H1 (cell line): ENCODE measurements around the gene CLDN14. TPM values are rescaled to one million over a fixed set of nuclear protein-coding genes. Genes with fewer than 3 reads are reported as not detected.

ENCODE experiments used
- CTCF ChIA-PET: fragments of 300-600 bp; sonication (Branson Sonifier 250); formaldehyde crosslinking; loops from one replicate; lab custom pipeline; 2021; ENCODE audit not compliant: partially characterized antibody; lab: Charles Lee
- POLR2A ChIA-PET: fragments of 300-600 bp; sonication (Branson Sonifier 250); formaldehyde crosslinking; loops from one replicate; lab custom pipeline; 2021; ENCODE audit warnings: inconsistent platforms; ENCODE audit not compliant: partially characterized antibody; lab: Charles Lee
- DNase-seq, 2 experiments: peaks; one replicate each; pipeline versions ENCODE4 v3.0.0 to v3.0.0-alpha.2; 2010 to 2022; ENCODE audit warnings: low spot score in 2 of 2, low read depth in 1 of 2, mixed read lengths in 1 of 2
- FAIRE-seq: peaks from 2 replicates; lab custom pipeline; 2011; peaks lifted over from hg19 to GRCh38; lab: Jason Lieb, UNC
- H2AFZ ChIP-seq: 2 replicates; pipeline ENCODE4 v1.8.1; 2012; ENCODE audit warnings: low read length, inconsistent platforms
- H2AK5ac ChIP-seq: 2 replicates; pipeline ENCODE4 v1.6.1; 2013; ENCODE audit warnings: low read depth, low read length
- H2BK120ac ChIP-seq: replicated peaks from 2 replicates; pipeline ENCODE3; 2013; ENCODE audit warnings: low read depth, low read length, inconsistent platforms
- H2BK12ac ChIP-seq: 2 replicates; pipeline ENCODE4 v1.6.1; 2013; ENCODE audit warnings: low read depth, low read length
- H2BK15ac ChIP-seq: 2 replicates; pipeline ENCODE4 v1.6.1; 2013; ENCODE audit warnings: low read length
- H2BK20ac ChIP-seq: 2 replicates; pipeline ENCODE4 v1.6.1; 2013; ENCODE audit warnings: low read length
- H2BK5ac ChIP-seq: 2 replicates; pipeline ENCODE4 v1.6.1; 2013; ENCODE audit warnings: low read depth, low read length
- H3K14ac ChIP-seq: 2 replicates; pipeline ENCODE4 v1.6.1; 2013; ENCODE audit warnings: inconsistent platforms; ENCODE audit not compliant: insufficient read length
- H3K18ac ChIP-seq: 2 replicates; pipeline ENCODE4 v1.6.1; 2013; ENCODE audit warnings: low read length; ENCODE audit errors: extremely low read depth
- H3K23ac ChIP-seq: 2 replicates; pipeline ENCODE4 v1.6.1; 2013; ENCODE audit warnings: inconsistent platforms; ENCODE audit not compliant: insufficient read length
- H3K23me2 ChIP-seq: 2 replicates; pipeline ENCODE4 v1.6.1; 2013; ENCODE audit warnings: low read depth, low read length
- H3K27ac ChIP-seq: 2 replicates; pipeline ENCODE4 v1.6.1; 2011; ENCODE audit warnings: low read depth, low read length, inconsistent platforms
- H3K27me3 ChIP-seq, 4 experiments: replicated peaks in 1 of 4; 1 replicate in 1 of 4; 2 replicates in 3 of 4; pipeline versions ENCODE4 v1.6.1 to v1.8.1; 2011 to 2013; ENCODE audit warnings: low read length in 3 of 4, mild to moderate bottlenecking in 3 of 4, inconsistent platforms in 2 of 4, mixed read lengths in 2 of 4, moderate library complexity in 1 of 4; ENCODE audit not compliant: control insufficient read depth in 3 of 4, insufficient read depth in 3 of 4; ENCODE audit errors: extremely low read depth in 1 of 4
- H3K36me3 ChIP-seq, 4 experiments: 2 replicates each; pipeline versions ENCODE4 v1.6.1 to v1.8.1; 2011 to 2013; ENCODE audit warnings: mild to moderate bottlenecking in 4 of 4, low read length in 3 of 4, moderate library complexity in 2 of 4, control low read depth in 1 of 4, inconsistent platforms in 1 of 4; ENCODE audit not compliant: insufficient read depth in 4 of 4, control insufficient read depth in 2 of 4
- H3K4ac ChIP-seq: replicated peaks from 2 replicates; pipeline ENCODE3; 2013; ENCODE audit warnings: low read length, low read depth, mixed read lengths, inconsistent platforms; ENCODE audit not compliant: insufficient read length
- H3K4me1 ChIP-seq, 4 experiments: replicated peaks in 1 of 4; 1 replicate in 1 of 4; 2 replicates in 3 of 4; pipeline versions ENCODE4 v1.6.1 to v1.8.1; 2011 to 2013; ENCODE audit warnings: low read length in 3 of 4, inconsistent platforms in 2 of 4, mixed read lengths in 1 of 4; ENCODE audit not compliant: insufficient read depth in 4 of 4, control insufficient read depth in 3 of 4
- H3K4me2 ChIP-seq, 2 experiments: 2 replicates each; pipeline versions ENCODE4 v1.6.1 to v1.8.1; 2011 to 2013; ENCODE audit warnings: low read depth in 2 of 2, low read length in 2 of 2, control low read depth in 1 of 2, inconsistent platforms in 1 of 2, mild to moderate bottlenecking in 1 of 2; ENCODE audit not compliant: insufficient read depth in 1 of 2
- H3K4me3 ChIP-seq, 4 experiments: fragments of 200-600, 300-600 bp in 1 of 4; sonication (generic), shearing (Covaris generic), sonication (Bioruptor Twin) in 1 of 4; 2 replicates each; pipeline versions ENCODE4 v1.5.1 to v1.8.1; 2011 to 2016; ENCODE audit warnings: low read length in 4 of 4, low read depth in 3 of 4, control low read depth in 2 of 4, inconsistent platforms in 2 of 4, mild to moderate bottlenecking in 2 of 4, mixed read lengths in 1 of 4, moderate library complexity in 1 of 4; ENCODE audit not compliant: insufficient read depth in 2 of 4; ENCODE audit errors: extremely low read depth in 1 of 4
- H3K56ac ChIP-seq: replicated peaks from 2 replicates; pipeline ENCODE3; 2013; ENCODE audit warnings: low read depth, mild to moderate bottlenecking, mixed read lengths, low read length, inconsistent platforms; ENCODE audit not compliant: insufficient read length
- H3K79me1 ChIP-seq: 2 replicates; pipeline ENCODE4 v1.6.1; 2013; ENCODE audit warnings: low read depth, low read length, control low read depth
- H3K79me2 ChIP-seq, 2 experiments: 2 replicates each; pipeline versions ENCODE4 v1.6.1 to v1.8.1; 2012 to 2013; ENCODE audit warnings: low read length in 2 of 2, mild to moderate bottlenecking in 2 of 2, inconsistent platforms in 1 of 2; ENCODE audit not compliant: insufficient read depth in 2 of 2, control insufficient read depth in 1 of 2
- H3K9ac ChIP-seq, 4 experiments: replicated peaks in 1 of 4; 1 replicate in 1 of 4; 2 replicates in 3 of 4; pipeline versions ENCODE4 v1.6.1 to v1.8.1; 2011 to 2013; ENCODE audit warnings: low read depth in 3 of 4, low read length in 3 of 4, control low read depth in 2 of 4, mild to moderate bottlenecking in 2 of 4, moderate library complexity in 2 of 4, inconsistent platforms in 1 of 4; ENCODE audit errors: extremely low read depth in 1 of 4
- H3K9me3 ChIP-seq, 2 experiments: 2 replicates each; pipeline versions ENCODE4 v1.6.1 to v1.8.1; 2012 to 2013; ENCODE audit warnings: mild to moderate bottlenecking in 2 of 2, moderate library complexity in 2 of 2, control low read depth in 1 of 2, inconsistent platforms in 1 of 2, low read depth in 1 of 2, low read length in 1 of 2, mixed read lengths in 1 of 2; ENCODE audit not compliant: insufficient read depth in 2 of 2
- H4K20me1 ChIP-seq, 2 experiments: replicated peaks in 1 of 2; 2 replicates each; pipeline versions ENCODE3 to v1.8.1; 2011 to 2013; ENCODE audit warnings: inconsistent platforms in 2 of 2, low read length in 2 of 2, mild to moderate bottlenecking in 1 of 2; ENCODE audit not compliant: insufficient read depth in 2 of 2, control insufficient read depth in 1 of 2
- H4K5ac ChIP-seq: 2 replicates; pipeline ENCODE4 v1.6.1; 2013; ENCODE audit warnings: low read length, low read depth, mixed read lengths, inconsistent platforms; ENCODE audit not compliant: insufficient read length
- H4K8ac ChIP-seq: 2 replicates; pipeline ENCODE4 v1.8.0; 2013; ENCODE audit warnings: mild to moderate bottlenecking, moderate library complexity, low read length, inconsistent platforms; ENCODE audit not compliant: insufficient read depth; ENCODE audit errors: extremely low read depth
- H4K91ac ChIP-seq: replicated peaks from 2 replicates; pipeline ENCODE3; 2013; ENCODE audit warnings: low read length, mixed read lengths, inconsistent platforms; ENCODE audit not compliant: insufficient read length
- BACH1 ChIP-seq: IDR thresholded peaks from 2 replicates; pipeline ENCODE4 v1.6.1; 2012; ENCODE audit warnings: low read length, improper control_type of control experiment
- BCL11A ChIP-seq, 2 experiments: IDR thresholded peaks; one replicate each; pipeline ENCODE4 v1.6.1; 2011; ENCODE audit warnings: low read depth in 2 of 2, low read length in 2 of 2, mild to moderate bottlenecking in 2 of 2
- BRCA1 ChIP-seq: IDR thresholded peaks from 2 replicates; pipeline ENCODE4 v1.6.1; 2012; ENCODE audit warnings: low read depth, low read length, improper control_type of control experiment
- GTF2F1 ChIP-seq: IDR thresholded peaks from 2 replicates; pipeline ENCODE4 v1.6.1; 2012; ENCODE audit warnings: low read depth, low read length, improper control_type of control experiment, borderline replicate concordance
- MAFK ChIP-seq: IDR thresholded peaks from 2 replicates; pipeline ENCODE4 v1.6.1; 2012; ENCODE audit warnings: low read depth, mild to moderate bottlenecking, improper control_type of control experiment, low read length
- MAX ChIP-seq: IDR thresholded peaks from 2 replicates; pipeline ENCODE4 v1.6.1; 2012; ENCODE audit warnings: inconsistent platforms
- NANOG ChIP-seq: IDR thresholded peaks from 2 replicates; pipeline ENCODE4 v1.6.1; 2011; ENCODE audit warnings: low read length, low read depth, mild to moderate bottlenecking, inconsistent platforms; ENCODE audit not compliant: insufficient read depth, poor library complexity, severe bottlenecking
- PHF8 ChIP-seq: fragments of 200-600 bp; sonication (generic); conservative IDR thresholded peaks from 2 replicates; pipeline ENCODE4 v1.7.1; 2012; ENCODE audit warnings: low read depth, mild to moderate bottlenecking, inconsistent platforms, low read length, moderate library complexity
- RFX5 ChIP-seq: IDR thresholded peaks from 2 replicates; pipeline ENCODE4 v1.6.1; 2011; ENCODE audit warnings: low read depth, low read length, improper control_type of control experiment, borderline replicate concordance
- RXRA ChIP-seq: IDR thresholded peaks from 2 replicates; pipeline ENCODE4 v1.6.1; 2011; ENCODE audit warnings: low read depth, mild to moderate bottlenecking, low read length, moderate library complexity; ENCODE audit not compliant: insufficient read depth
- SAP30 ChIP-seq: fragments of 300-600 bp; sonication (generic); IDR thresholded peaks from 2 replicates; pipeline ENCODE4 v1.7.1; 2012; ENCODE audit warnings: low read length, moderate library complexity, mild to moderate bottlenecking, inconsistent platforms; ENCODE audit not compliant: insufficient read depth, insufficient replicate concordance
- SUZ12 ChIP-seq: fragments of 200-600 bp; sonication (generic); IDR thresholded peaks from 2 replicates; pipeline ENCODE4 v1.6.1; 2012; ENCODE audit warnings: mild to moderate bottlenecking, inconsistent platforms, low read length, moderate library complexity, mixed read lengths
- TBP ChIP-seq: IDR thresholded peaks from 2 replicates; pipeline ENCODE4 v1.6.1; 2011; ENCODE audit warnings: low read depth, low read length, improper control_type of control experiment
- YY1 ChIP-seq: IDR thresholded peaks from 2 replicates; pipeline ENCODE4 v1.6.1; 2011; ENCODE audit warnings: low read depth, mild to moderate bottlenecking, low read length
- WGBS, 2 experiments: shearing (Covaris generic) in 1 of 2; methylation state at CpG; one replicate each; pipeline versions ENCODE4 v1.1.6 to v1.1.7; 2013 to 2015; ENCODE audit warnings: low lambda C conversion rate in 2 of 2, mixed read lengths in 2 of 2, inconsistent platforms in 1 of 2, low coverage in 1 of 2, missing lambda C conversion rate in 1 of 2; ENCODE audit not compliant: insufficient replicate concordance in 2 of 2, insufficient coverage in 1 of 2, insufficient read length in 1 of 2; ENCODE audit errors: extremely low coverage in 1 of 2, missing lambda C conversion rate in 1 of 2; 5-methylcytosine and 5-hydroxymethylcytosine counted together
- polyA plus RNA-seq, 7 experiments: library from polyadenylated mRNA; depleted of rRNA in 3 of 7; stranded (reverse) in 5 of 7; unstranded in 2 of 7; fragments of >200 nt in 5 of 7; fragments of 200-250 nt in 2 of 7; gene quantifications; 1 replicate in 5 of 7; 2 replicates in 1 of 7; 4 replicates in 1 of 7; pipeline versions ENCODE4 v1.2.1 to v1.2.3, GENCODE V29; 2011 to 2013; ENCODE audit warnings: missing spikeins in 2 of 7, mixed read lengths in 2 of 7
- total RNA-seq: library from RNA; stranded (reverse); fragmentation: NEBNext Ultra II Directional; extraction: Animal tissue kit (Norgen Biotek cat#: 25700); gene quantifications from 2 replicates; pipeline ENCODE4 v1.2.1, GENCODE V29; 2021

The CLDN14 gene
- total and polyA plus RNA-seq, 2 of the 8 experiments (the other 6 are each of a cell fraction or from before 2014, with no cell fraction given): 0.08 TPM; not detected in 1

DNA sequence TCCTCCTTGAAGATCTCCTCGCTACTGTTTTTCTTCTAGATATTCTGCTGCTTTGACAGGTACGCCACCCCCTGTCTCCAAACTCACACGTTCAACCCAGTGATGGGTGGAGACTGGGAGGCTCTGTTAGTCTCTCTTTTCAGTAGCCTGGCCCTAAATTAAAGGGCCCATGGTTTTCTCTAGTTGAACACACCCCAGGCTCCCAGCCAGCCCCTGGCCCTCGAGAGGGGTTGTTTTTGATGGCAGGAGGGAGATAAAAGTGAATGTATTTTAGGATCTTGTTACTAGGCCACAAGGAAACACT lies 21.6 kb upstream of the CLDN14 start:
- Histone ChIP-seq H3K18ac (no peak overlapping the region), H2BK12ac (no peak overlapping the region), H3K56ac (no peak overlapping the region), H3K9ac (no peak overlapping the region), H2BK15ac (no peak overlapping the region), H2BK120ac (no peak overlapping the region), H2BK5ac (no peak overlapping the region), H3K14ac (no peak overlapping the region), H4K5ac (no peak overlapping the region), H2BK20ac (no peak overlapping the region), H2AFZ (no peak overlapping the region), H3K4ac (no peak overlapping the region), H4K8ac (no peak overlapping the region), H3K23me2 (no peaks in the 10 kb centered on the region), H3K79me1 (no peaks in the 10 kb centered on the region), H4K20me1 (no peaks in the 10 kb centered on the region), H3K9me3 (no peaks in the 10 kb centered on the region), H3K36me3 (no peaks in the 10 kb centered on the region), H3K79me2 (no peaks in the 10 kb centered on the region), H3K4me1 (no peaks in the 10 kb centered on the region), H2AK5ac (no peak overlapping the region), H3K27me3 (no peaks in the 10 kb centered on the region), H3K4me2 (no peak overlapping the region), H3K27ac (no peak overlapping the region), H3K4me3 (no peak overlapping the region), H3K23ac (no peak overlapping the region), H4K91ac (no peak overlapping the region)
- 79% methylated on average over 4 of the region's 4 CpGs; no CpG with 5 or more reads in 1 of the 2 experiments for WGBS, 2 experiments
- FAIRE-seq (no peak), DNase-seq (no peak)
- no peak for TF ChIP-seq TBP
- no peak for TF ChIP-seq MAFK
- no peak for TF ChIP-seq GTF2F1
- TF ChIP-seq SAP30: no peak
- TF ChIP-seq RXRA: no peak
- no peak for TF ChIP-seq RFX5
- TF ChIP-seq BACH1: no peak
- TF ChIP-seq YY1: no peak
- TF ChIP-seq BRCA1: no peak
- no peak for TF ChIP-seq SUZ12
- TF ChIP-seq MAX: no peak
- no peak for TF ChIP-seq NANOG
- no peak for TF ChIP-seq PHF8
- no peak for TF ChIP-seq BCL11A (IDR thresholded peaks at IDR 0.05; ENCODE audit: low read depth in 2 of 2, low read length in 2 of 2)
- ChIA-PET CTCF (interaction anchor here (0.5 to 2.4 kb wide), 6 partner anchors 15 to 191 kb away, joined by 3 to 10 read pairs (median 4); no protein-coding TSS in a partner anchor), POLR2A (no interaction called here)
